GM21423 (cell line): ENCODE measurements around the gene EPHB4.
"Not testable (repeated sequence)": the region's sequence is repeated elsewhere in the genome, so short reads cannot be mapped to it uniquely, and the experiment has no call there.

Source experiments
- ATAC-seq: cut with Tn5 transposase; IDR thresholded peaks from one replicate; pipeline ENCODE4 v1.9.1; 2021; ENCODE audit warnings: mild to moderate bottlenecking, moderate library complexity; ENCODE audit not compliant: unreplicated experiment

Gene EPHB4

DNA sequence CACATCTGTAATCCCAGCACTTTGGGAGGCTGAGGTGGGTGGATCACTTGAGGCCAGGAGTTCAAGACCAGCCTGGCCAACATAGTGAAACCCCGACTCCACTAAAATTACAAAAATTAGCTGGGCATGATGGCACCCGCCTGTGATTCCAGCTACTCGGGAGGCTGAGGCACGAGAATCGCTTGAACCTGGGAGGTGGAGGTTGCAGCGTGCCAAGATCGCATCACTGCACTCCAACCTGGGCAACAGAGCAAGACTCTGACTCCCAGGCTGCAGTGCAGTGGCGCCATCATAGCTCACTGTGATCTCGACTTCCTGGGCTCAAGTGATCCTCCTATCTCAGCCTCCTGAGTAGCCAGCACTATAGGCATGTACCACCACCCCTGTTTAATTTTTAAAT, 27.6 kb upstream of the EPHB4 start:
- ATAC-seq, result not testable (repeated sequence)

DNA sequence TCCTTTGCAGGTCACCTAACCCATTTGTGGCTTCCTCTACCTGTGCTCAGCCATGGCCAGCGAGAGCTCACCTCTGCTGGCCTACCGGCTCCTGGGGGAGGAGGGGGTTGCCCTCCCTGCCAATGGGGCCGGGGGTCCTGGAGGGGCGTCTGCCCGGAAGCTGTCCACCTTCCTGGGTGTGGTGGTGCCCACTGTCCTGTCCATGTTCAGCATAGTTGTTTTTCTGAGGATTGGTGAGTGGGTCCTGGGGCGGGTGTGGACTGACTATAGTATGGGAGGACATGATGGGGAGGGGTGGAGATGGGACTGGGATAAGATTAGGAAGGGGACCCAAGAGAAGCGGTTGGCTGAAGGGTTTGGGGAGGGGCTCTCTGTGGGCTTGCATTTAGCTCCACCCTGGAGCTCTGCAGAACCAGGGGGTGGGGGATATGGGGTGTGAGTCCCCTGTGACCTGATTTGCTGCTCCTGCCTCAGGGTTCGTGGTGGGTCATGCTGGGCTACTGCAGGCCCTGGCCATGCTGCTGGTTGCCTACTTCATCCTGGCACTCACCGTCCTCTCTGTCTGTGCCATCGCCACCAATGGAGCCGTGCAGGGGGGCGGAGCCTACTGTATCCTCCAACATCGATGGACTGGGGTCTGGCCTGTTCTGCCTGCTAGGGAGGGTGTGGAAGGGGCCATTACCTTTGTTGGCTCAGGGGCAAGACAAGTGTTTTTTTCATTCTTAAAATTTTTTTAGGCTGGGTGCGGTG, 27.0 kb upstream of the EPHB4 start:
- no peak for ATAC-seq

DNA sequence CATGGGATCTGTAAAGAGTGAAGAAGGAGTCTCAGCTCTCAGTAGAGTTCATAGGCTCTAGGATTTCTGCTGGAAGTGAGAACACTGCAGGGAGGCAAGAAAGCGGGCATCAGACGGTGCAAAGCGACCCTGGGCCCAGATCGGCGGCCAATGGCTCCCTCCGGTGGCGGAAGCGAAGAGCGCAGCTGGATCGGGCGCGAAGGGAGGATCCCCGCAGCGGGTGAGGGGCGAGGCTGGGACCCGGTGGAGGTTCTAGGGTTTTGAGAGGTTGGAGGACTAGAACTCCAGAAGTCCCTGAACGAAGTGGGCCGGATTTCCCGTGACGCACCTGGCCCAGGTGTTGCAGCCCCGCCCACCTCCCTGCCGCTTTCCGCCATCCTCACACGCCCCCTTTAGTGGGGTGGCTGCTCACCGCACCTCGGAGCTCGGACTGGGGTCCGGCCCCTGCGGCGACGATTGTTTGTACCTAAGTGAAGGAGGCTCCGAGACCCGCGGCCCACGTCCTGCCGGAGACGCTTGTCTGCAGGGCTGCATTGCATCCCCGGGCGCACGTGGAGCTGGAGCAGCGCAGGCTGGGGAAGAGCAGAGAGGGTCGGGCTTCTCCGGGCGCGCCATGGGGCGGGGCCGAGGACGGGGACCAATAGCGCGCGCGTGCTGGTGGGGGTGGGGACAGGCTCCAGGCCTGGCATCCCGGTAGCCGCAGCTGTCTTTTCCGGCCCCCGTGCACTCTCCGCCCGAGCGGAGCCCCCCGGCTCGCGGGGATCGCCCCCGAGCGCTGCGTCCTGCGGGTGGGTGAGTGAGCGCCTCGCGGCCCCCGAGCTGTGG, 24.9 kb upstream of the EPHB4 start, which contains the start of gene SLC12A9:
SLC12A9 (plus strand) TSS at position 666 of the 825 bp plus-strand sequence. CDS start 1,485 bp downstream, outside the sequence.
- ATAC-seq, result peak; percentile 88

DNA sequence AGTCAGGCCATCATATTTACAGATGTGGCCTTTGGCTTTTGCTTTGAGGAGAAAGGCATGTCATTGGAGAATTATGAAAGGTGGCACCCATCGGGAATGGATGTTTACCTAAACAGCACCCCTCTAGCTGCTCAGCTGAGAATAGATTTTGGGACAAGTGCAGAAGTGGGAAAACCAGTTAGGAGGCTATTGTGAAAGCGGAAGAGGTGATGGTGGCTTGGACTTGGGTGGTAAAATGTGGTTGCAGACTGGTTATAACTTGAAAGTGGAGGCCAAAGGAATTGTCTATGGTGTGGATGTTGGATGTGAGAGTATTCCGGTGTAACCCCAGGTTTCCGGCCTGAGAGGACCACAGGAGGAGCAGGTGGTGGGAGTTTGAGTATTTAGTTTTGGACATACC, 20.0 kb upstream of the EPHB4 start:
- ATAC-seq, result no peak

DNA sequence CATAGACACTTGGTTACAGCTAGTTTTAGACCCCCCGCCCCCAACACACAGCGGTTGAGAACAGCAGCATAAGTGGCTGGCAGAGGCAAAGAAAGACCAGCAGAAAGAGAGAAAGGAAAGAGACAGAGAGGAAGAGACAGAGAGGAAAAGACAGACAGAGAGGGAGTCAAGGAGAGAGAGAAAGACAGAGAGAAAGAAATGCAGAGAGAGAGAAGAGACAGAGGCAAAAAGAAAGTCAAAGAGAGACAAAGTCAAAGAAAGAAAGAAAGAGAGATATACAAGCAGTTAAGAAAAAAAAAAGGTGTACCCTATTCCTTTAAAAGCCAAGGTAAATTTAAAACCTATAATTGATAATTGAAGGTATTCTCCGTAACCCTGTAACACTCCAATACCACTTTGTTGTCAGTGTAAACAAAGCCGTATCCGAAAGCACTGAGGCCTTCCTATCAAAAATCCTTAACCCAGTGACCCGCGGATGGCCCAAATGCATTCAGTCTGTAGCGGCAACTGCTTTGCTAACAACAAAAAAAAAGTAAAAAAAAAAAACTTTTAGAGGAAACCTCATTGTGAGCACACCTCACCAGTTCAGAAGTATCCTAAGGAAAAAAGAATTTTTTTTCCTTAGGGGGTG, 13.3 kb upstream of the EPHB4 start:
- ATAC-seq, result no peak

DNA sequence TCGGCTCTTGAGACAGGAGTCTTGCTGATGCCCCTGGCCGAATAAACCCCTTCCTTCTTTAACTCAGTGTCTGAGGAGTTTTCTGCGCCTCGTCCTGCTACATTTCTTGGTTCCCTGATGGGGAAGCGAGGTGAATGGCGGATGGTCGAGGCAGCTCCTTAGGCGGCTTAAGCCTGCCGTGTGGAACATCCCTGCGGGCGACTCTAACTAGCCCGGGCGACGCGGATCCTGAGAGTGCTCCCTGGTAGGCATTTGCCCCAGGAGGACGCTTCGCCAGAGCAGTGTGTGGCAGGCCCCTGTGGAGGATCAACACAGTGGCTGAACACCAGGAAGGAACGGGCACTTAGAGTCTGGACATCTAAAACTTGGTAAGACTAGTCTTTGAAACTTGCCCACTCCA, 12.0 kb upstream of the EPHB4 start:
- no peak for ATAC-seq

DNA sequence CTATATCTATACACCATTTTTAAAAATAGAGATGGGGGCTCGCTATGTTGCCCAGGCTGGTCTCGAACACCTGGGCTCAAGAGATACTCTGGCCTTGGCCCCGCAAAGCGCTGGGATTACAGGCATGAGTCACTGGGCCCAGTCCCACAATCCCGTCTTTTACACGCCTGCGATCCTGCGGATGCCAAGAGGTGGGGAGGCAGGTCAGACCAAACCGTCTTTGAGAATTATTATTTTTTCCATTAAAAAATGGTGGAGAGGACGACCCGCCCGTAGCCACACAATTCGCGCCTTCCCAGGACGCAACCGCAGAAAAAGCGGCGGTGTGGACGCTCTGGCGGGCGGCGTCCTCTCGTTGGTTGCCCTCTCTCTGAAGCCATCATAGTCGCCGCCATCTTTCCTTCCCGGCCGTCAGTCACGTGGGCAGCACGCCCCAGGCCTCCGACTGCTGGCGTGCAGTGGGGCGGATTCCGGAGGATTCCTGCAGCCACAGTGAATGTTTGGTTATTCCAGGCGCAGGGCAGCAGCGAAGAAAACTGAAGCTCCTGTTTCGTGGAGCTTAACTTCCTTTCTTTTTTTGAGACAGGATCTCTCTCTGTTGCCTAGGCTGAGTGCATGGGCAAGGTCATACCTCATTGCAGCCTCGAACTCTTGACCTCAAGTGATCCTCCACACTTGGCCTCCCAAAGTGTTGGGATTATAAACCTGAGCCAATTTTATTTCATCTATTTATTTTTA, 9.9 kb upstream of the EPHB4 start:
- peak; percentile 89 for ATAC-seq

DNA sequence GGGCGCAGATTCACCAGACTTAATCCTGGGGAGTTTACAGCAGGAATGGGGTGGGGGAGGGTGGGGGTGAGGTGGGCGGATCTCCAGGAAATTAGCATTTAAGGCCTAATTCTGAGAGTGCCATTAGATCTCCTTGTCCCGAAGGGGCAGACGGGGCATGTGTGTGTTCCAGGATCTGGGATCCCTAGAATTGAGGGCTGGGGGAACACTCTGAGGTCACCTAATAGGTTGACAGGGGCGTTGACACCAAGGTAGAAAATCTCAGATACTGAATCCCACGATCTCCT, 9.4 kb upstream of the EPHB4 start:
- no peak for ATAC-seq

DNA sequence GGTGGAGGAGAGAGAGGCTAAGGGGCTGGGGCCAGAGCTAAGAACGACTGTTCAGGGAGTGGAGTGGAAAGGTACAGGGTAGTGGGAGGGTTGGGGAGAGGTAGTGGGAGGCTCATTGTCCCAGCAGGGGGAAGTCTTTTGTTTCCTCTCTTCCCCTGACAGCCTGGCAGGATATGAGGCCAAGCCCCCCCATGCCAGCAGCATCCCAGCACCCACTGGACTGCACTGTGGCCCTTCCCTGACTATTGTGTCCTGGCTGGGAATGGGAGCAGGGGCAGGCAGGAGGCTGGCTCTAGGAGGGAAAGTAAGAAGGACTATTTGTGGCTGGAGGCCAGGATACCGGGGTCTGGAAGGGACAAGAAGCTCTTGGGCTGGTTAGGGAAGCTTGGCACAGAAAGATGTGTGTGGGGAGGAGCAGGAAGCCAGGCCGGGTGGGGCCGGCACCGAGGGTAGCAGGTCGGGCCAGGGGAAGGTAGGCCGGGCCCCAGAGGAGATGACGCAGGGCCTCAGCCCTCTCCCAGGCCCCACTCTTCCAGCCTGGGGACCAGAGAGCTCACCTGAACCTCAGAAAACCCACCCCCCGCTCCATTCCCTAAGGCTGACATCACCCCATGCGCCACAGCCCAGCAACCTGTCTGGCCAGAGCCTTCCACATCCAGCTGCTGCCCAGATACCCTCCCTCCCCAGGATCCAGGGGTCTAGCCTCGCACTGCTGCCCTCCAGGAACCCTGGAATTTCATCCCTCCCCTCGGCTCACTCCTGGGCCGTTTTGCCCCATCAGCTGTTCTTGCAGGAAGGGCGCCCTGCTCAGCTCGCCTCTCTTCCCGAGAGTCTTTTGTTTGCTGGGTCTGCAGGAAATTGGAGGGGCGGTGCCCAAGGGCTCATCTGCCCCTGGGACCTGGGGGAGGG, 8.8 kb upstream of the EPHB4 start:
- ATAC-seq, result no peak

DNA sequence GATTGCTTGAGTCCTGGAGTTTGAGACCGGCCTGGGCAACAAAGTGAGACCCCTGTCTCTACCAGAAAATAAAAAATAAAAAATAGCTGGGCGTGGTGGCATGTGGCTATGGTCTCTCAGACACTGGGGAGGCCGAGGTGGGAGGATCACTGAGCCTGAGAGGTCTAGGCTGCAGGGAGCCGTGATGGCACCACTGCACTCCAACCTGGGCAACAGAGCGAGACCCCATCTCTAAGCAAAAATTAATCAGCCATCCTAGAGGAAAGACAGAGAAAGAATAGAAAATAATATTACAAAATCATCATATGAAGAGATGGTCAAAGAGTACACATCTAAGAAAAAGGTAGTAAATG, 4.9 kb upstream of the EPHB4 start:
- no peak for ATAC-seq

DNA sequence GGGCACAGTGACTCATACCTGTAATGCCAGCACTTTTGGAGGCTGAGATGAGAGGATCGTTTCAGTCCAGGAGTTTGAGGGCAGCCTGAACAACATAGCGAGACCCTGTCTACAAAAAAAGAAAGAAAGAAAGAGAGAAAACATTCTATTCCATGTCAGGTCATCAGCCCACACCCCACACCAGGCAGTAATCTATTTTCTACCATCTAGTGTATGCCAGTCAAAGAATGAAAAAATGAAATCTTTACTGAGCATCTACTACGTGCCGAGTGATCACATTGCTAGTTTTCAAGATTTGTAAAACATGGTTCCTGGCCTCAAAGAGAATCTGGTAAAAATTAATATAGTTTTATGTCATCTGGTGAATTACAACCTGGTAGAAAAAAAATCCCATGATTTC, 3.1 kb upstream of the EPHB4 start:
- ATAC-seq, result no peak

DNA sequence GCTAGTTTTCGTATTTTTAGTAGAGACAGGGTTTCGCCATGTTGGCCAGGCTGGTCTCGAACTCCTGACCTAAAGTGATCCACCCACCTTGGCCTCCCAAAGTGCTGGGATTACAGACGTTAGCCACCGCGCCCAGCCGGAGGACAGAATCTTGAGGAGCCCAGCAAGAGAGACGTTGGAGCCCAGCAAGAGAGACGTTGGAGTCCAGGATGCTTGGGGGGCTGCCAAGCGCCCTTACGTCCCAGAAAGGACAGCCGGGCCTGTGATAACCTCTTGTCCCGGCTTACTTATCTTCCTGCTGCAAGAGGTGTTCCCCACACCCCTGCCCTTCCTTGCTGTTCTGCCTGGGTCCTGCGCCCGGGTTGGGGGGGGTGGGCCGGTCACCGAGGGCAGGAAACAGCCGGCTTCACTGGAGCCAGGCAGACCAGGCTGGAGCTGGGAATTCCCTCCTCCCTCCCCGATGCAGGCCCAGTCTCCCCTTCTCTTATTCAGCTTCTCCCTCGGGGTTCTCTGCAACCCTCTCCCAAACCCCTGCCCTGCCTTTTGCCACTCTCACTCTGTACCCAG, 1.9 kb upstream of the EPHB4 start:
- ATAC-seq, result no peak

DNA sequence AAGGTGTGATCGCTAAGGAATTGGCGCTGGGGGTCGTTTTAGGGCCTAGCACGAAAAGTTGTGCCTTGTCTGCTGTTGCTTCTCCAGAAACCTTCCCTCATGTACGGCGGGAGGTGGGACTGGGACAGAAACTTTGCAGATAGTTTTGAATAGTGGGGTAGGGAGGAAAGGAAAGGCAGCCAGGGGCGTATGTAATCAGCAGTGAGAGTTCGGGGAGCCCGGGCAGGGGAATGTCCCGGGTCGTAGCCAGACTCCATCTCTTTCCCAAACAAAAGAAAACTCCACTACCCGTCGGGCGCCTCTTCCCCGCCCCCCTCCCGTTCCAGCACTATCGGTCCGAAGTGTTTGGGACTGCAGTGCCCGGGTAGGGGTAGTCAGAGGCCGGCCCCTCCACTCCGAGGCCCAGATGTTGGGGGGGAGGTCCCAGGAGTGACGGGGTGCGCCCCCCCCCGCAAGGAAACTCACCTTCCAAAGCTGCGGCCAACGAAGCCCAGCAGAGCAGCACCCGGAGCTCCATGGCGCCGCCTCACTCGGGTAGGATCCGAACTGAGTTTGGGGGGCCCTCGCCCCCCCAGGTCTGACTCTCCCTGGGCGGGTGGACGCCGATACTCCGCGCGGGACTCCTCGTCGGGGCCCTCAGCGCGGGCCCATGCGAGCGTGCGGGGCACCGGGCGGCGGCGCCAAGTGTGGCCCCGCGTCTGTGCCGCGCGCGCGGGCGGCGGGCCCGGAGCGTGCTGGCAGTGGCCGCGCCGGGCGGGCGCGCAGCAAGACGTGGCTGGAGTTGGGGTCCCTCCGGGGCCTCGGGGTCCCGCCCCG, 601 bp downstream of the EPHB4 start:
- ATAC-seq, result no peak

DNA sequence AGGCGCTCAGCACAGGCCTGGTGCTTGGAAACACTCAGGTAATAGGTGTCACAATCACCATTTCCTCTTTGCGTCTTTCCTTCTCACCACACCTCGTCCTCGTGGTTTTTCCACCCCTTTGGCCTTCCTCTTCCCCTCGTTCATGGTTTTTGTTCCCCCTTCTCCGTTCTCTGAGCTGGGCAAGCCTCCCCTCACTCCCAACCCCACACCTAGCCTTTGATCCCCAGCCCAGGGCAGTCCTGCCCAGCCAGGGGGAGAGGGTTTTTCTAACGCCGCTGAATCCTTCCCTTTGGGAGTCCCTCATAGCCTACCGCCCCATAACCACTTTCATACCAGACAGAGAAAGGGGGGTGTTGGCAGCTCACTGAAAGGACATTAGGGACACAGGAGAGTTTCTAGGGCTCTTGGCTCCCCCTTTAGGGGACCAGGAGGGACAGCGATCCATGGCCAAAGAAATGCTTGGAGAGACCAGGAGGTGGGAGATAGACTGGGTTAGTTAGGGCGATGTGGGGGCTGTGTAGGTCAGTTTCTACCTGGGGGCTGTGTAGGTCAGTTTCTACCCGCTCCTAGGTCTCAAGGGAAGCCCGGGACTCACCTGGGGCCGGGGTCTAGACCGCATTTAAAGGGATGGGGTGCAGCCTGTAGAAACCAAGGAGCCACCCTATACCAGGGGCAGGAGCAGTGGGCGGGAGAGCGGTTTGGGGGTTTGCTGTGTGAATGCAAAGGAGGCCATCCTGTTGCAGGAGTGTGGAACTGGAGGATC, 1.4 kb downstream of the EPHB4 start:
- no peak for ATAC-seq

DNA sequence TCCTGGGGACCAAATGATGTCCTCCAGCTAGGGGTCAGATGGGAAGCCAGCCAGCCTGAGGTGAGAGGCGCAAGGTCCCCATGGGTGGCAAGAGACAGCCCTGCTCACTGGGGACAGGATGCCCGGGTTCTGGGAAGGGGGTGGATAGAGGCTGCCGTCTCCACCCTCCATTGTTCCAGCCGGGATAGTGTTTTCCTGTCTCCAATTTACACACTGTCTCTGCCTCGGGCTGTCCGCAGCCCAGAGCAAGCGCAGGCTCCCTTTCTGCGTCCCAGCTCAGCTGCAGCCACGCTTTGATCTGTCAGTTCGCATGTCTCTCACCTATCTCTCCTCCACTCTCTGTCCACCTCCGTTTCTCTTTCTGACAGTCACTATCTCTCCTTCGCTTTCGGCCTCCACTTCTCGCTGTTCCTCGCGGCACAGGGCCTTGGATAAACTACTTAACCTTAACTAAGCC, 2.1 kb downstream of the EPHB4 start:
- ATAC-seq, result no peak

DNA sequence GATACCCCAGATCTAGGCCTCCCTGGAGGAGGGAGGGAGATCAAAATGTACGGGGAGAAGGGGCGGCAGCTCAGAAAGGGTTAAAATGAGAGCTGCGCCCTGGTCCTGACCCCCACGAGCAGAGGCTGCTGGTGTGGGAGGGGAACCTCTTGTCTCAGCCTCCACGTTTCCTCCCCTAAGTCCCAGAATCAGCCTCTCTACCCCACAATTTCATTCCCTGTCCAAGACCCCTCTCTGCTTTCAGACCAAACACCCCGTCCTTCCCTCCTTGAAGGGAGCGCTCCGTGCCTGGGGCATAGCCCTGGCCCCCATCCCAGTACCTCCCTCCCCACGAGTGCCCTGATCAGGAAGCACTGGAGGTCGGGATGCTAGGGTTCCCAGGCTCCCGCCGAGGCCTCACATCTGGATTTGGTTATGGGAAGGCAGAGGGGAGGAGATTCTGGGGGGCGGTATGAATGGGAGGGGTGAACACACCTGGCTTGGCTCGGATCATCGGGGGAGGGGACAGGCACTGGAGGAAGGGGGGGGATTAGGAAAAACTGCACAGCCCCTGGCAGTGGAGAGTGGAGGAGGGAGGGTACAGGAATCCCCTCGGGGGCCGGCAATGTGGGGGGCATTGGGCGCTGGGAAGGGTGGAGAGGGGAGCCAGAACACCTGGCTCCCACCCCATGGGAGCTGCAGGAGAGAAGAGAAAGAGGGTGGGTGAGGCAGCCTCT, 2.7 kb downstream of the EPHB4 start:
- no peak for ATAC-seq

DNA sequence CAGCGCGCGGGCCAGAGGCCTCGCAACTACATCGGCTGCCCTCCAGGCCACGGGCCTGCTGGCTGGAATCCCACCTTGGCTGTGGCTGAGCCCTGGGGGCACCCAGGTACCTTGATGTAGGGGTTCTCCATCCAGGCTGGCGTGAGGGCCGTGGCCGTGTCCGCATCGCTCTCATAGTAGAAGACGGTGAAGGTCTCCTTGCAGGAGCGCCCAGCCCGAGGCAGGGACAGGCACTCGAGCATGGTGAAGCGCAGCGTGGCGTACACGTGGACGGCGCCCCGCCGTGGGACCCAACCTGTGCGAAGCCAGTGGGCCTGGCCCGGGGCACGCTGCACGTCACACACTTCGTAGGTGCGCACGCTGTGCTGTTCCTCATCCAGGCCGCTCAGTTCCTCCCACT, 3.8 kb downstream of the EPHB4 start:
- ATAC-seq, result no peak

DNA sequence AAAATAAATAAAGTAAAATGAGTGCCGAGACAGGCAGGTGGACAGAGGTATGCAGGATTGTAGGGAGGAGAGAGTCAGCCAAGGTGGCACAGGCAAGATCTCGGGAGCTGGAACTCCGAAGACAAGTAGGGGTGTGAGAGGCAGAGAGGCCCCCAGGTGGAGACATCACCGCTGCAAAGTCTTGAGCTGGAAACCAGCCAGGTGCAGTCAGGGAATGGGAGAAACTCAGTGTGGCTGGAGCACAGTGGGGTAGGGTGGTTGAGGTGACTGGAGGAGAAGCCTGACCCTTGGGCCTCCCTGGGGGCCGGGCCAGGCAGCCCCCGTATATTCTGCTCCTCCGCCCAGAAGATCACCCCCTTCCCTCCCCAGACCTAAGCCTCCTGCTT, 4.2 kb downstream of the EPHB4 start:
- no peak for ATAC-seq
